ENCODE results near the gene FBXO31. TPM values are rescaled to one million over a fixed set of nuclear protein-coding genes. Genes with fewer than 3 reads are reported as not detected.

The FBXO31 gene
- total and polyA plus RNA-seq, 2 of the 8 experiments (the other 6 are each of a cell fraction or from before 2014, with no cell fraction given) = 8.3 to 21.6 TPM

- no peaks in the 10 kb centered on the region for H3K9me3 ChIP-seq (ENCODE audit: insufficient read depth in 2 of 2, low read depth in 1 of 2, low read length in 1 of 2)
- CTCF ChIA-PET (ENCODE audit: partially characterized antibody) = interaction anchor here (1.1 to 1.2 kb wide), 2 partner anchors 8 to 19 kb away, joined by 3 to 4 read pairs; no protein-coding TSS in a partner anchor
- no peak overlapping the region for H2BK120ac ChIP-seq (replicated peaks; ENCODE audit: low read depth, low read length)
- no peak for DNase-seq (ENCODE audit: low read depth in 1 of 2, low spot score in 2 of 2)
- no peaks in the 10 kb centered on the region; a peak in 1 of 7 replicates for H3K4me1 ChIP-seq (replicated peaks in 1 of 4; ENCODE audit: control insufficient read depth in 3 of 4, insufficient read depth in 4 of 4, low read length in 3 of 4)
- H4K20me1 ChIP-seq (replicated peaks in 1 of 2; ENCODE audit: control insufficient read depth in 1 of 2, insufficient read depth in 2 of 2, low read length in 2 of 2) = peaks cover 4 to 15% of the 10 kb centered on the region in 2 experiments
- H4K8ac ChIP-seq (ENCODE audit: extremely low read depth, insufficient read depth, low read length) = no peak overlapping the region
- H3K79me2 ChIP-seq (ENCODE audit: control insufficient read depth in 1 of 2, insufficient read depth in 2 of 2, low read length in 2 of 2) = peaks cover 0 to 53% of the 10 kb centered on the region in 2 experiments; a peak in 3 of 4 replicates
- FAIRE-seq = no peak
- no peak overlapping the region for H3K14ac ChIP-seq (ENCODE audit: insufficient read length)
- no peak overlapping the region for H3K4me2 ChIP-seq (ENCODE audit: insufficient read depth in 1 of 2, low read depth in 2 of 2, low read length in 2 of 2)
- no peak overlapping the region for H4K5ac ChIP-seq (ENCODE audit: insufficient read length, low read depth, low read length)
- no peaks in the 10 kb centered on the region for H3K36me3 ChIP-seq (ENCODE audit: control insufficient read depth in 2 of 4, insufficient read depth in 4 of 4, low read length in 3 of 4)
- no peak overlapping the region for H2BK5ac ChIP-seq (ENCODE audit: low read depth, low read length)
- no peak overlapping the region for H3K4me3 ChIP-seq (ENCODE audit: extremely low read depth in 1 of 4, insufficient read depth in 2 of 4, low read depth in 3 of 4, low read length in 4 of 4)
- H3K79me1 ChIP-seq (ENCODE audit: low read depth, low read length) = peaks cover 8% of the 10 kb centered on the region
- no peak overlapping the region for H3K4ac ChIP-seq (replicated peaks; ENCODE audit: insufficient read length, low read depth, low read length)
- peaks cover 5% of the 10 kb centered on the region; the same call in 1 of the 2 replicates for H3K23me2 ChIP-seq (ENCODE audit: low read depth, low read length)
- H2AK5ac ChIP-seq (ENCODE audit: low read depth, low read length) = no peak overlapping the region
- H3K27me3 ChIP-seq (replicated peaks in 1 of 4; ENCODE audit: control insufficient read depth in 3 of 4, extremely low read depth in 1 of 4, insufficient read depth in 3 of 4, low read length in 3 of 4) = no peaks in the 10 kb centered on the region
- POLR2A ChIA-PET (ENCODE audit: partially characterized antibody) = no interaction called here
- H2AFZ ChIP-seq (ENCODE audit: low read length) = no peak overlapping the region
- no peak overlapping the region for H4K91ac ChIP-seq (replicated peaks; ENCODE audit: insufficient read length, low read length)
- H3K18ac ChIP-seq (ENCODE audit: extremely low read depth, low read length) = no peak overlapping the region
- no peak overlapping the region for H3K23ac ChIP-seq (ENCODE audit: insufficient read length)
- WGBS, 2 experiments (ENCODE audit: extremely low coverage in 1 of 2, insufficient coverage in 1 of 2, insufficient read length in 1 of 2, insufficient replicate concordance in 2 of 2, low coverage in 1 of 2, low lambda C conversion rate in 2 of 2, missing lambda C conversion rate in 1 of 2) = 89% methylated on average over 10 of the region's 10 CpGs; no CpG with 5 or more reads in 1 of the 2 experiments
- H3K27ac ChIP-seq (ENCODE audit: low read depth, low read length) = no peak overlapping the region
- no peak overlapping the region for H3K9ac ChIP-seq (replicated peaks in 1 of 4; ENCODE audit: extremely low read depth in 1 of 4, low read depth in 3 of 4, low read length in 3 of 4)
- no peak overlapping the region for H3K56ac ChIP-seq (replicated peaks; ENCODE audit: insufficient read length, low read depth, low read length)
- no peak overlapping the region for H2BK15ac ChIP-seq (ENCODE audit: low read length)
- no peak overlapping the region for H2BK12ac ChIP-seq (ENCODE audit: low read depth, low read length)
- H2BK20ac ChIP-seq (ENCODE audit: low read length) = no peak overlapping the region
- TF ChIP-seq GTF2F1 (IDR thresholded peaks at IDR 0.05; ENCODE audit: borderline replicate concordance, low read depth, low read length) (no peak), SIRT6 (IDR thresholded peaks at IDR 0.05; ENCODE audit: low read length) (no peak), NANOG (IDR thresholded peaks at IDR 0.05; ENCODE audit: insufficient read depth, low read depth, low read length, poor library complexity, severe bottlenecking) (no peak), CTCF (IDR thresholded peaks at IDR 0.05; ENCODE audit: control extremely low read depth in 1 of 3, insufficient read depth in 1 of 3, low read depth in 1 of 3, low read length in 3 of 3) (no peak), FOSL1 (IDR thresholded peaks at IDR 0.05; ENCODE audit: insufficient read depth, low read depth, low read length) (no peak), BCL11A (IDR thresholded peaks at IDR 0.05; ENCODE audit: low read depth in 2 of 2, low read length in 2 of 2) (no peak), NRF1 (IDR thresholded peaks at IDR 0.05; ENCODE audit: low read depth, low read length) (no peak), SP2 (IDR thresholded peaks at IDR 0.05; ENCODE audit: low read length) (no peak), MAFK (IDR thresholded peaks at IDR 0.05; ENCODE audit: low read depth, low read length) (no peak)
- TF ChIP-seq, protein P1, sequence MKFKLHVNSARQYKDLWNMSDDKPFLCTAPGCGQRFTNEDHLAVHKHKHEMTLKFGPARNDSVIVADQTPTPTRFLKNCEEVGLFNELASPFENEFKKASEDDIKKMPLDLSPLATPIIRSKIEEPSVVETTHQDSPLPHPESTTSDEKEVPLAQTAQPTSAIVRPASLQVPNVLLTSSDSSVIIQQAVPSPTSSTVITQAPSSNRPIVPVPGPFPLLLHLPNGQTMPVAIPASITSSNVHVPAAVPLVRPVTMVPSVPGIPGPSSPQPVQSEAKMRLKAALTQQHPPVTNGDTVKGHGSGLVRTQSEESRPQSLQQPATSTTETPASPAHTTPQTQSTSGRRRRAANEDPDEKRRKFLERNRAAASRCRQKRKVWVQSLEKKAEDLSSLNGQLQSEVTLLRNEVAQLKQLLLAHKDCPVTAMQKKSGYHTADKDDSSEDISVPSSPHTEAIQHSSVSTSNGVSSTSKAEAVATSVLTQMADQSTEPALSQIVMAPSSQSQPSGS (IDR thresholded peaks at IDR 0.05; ENCODE audit: low read length) = no peak
Observed at GRCh38 chr16:87380403-87380802, 3.2 kb downstream of the FBXO31 start.

Measured in H1 (cell line).